Measurements from ENCODE around the gene PPP2R2B.
A peak's percentile ranks its signal among the peaks of the same experiment; 100 is the strongest.

The PPP2R2B gene

DNA sequence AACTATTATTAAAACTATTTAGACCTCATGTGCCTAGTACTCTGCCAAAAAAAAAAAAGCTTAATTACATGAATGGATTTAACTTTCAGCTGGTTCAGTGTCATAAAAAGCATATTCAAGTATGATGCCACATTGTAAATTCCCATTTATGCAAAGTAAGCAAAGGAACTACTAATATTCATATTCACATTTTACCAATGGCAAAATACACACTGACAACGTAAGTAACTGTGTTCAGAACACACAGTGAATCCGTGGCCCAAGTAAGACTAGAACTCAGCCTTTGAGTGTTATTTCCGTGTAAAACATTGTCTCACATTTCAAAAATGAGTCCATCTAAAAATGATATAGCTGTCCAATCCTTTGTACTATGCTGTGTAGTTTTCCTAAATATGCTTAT is 56.8 kb downstream of the PPP2R2B start:
- no peak for DNase-seq

DNA sequence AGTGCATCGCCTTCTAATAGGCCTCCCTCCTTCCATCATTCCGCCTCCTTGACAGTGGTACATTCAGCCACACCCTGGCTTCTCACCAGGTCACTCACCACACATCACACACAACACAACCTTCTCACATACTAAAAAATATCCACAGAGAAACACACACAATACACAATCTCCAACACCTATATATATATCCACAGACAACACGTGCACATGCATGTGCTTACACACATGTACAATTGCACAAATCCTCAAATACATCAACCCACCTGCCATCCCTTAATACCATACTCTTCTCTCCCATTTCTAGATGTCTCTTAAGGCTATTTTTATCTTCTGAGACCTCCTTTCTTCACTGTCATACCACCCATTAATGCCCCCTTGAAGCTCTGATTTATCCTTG is 57.6 kb downstream of the PPP2R2B start:
- no peak for DNase-seq

DNA sequence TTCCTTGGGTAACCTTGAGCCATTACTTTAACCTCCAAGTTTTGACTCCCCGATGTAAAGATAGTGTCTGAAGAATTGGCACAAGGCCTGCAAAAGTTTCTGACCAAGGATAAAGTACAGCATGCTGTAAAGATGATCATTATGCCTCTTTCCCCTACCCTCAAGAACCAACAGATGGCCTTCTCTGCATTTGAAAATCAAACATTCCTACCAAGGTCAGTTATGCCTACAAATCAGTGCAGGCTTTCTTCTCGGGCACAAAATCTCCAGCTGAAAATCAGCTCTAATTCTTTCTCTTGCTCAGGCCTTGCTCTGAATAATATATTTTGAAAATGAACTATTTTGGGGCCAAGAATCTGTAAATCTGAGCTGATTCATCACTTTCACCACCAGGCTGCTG is 59.7 kb downstream of the PPP2R2B start:
- no peak for DNase-seq

DNA sequence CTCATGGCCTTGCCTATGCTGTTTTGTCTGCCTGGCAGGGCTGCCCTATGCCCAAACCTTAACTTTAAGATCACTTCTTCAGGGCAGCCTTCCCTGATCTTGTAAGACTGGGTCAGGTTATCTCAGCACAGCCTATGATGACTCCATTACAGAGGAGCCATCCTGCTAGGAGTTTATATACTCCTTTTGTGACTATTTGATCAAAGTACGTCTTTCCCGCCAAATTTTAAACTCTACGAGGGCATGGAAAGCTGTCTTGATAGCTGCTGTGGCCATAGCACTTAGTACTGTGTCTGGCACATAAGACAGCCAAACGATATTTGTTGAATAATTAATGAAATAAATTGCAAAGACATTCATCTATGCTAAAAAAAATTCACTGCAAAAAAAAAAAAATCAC is 60.6 kb downstream of the PPP2R2B start:
- no peak for DNase-seq

DNA sequence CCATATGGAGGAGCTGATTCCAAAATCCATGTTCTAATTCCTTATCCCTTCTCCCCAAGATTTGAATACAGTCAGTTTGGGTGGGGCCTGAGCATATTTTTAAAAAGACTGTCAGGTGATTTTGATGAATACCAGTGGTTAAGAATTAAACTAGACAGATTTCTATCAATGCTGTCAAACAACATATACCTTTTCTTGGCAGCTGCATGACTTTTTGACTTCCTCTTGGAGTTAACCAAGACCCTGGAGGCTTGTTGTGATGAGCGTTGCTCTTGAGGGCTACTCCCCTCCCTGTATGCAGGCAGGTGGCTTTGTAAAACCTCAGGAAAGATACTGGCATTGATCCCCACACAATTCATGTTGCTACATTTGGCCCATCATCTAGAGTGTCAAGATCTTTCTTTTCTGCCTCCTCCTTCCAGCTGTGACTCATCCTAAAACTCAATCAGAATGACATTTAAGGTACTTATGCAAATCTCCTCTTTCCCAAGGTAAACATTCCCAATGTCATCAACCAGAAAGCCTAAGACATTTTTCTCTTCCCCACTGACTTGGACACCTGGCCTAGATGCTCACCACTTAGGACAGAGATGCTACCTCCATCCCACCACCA is 61.7 kb downstream of the PPP2R2B start:
- no peak for DNase-seq

DNA sequence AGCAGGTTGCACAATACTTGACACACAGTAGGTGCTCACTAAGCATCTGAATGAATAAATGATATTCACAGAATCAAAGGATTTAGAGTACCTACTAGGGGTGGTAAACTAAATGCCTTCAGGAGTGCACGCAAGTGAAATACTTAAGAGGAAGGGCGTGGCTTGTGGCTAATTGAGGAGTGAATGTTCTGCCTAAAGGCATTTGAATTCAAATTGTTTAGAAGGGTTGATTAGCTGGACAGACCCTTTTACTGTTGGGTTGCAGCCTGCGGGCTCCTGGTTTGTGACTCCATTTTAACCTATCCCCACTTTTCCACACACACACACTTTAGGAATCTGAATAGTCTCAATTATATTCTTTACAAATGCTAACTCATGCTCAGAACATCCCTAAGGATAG is 63.1 kb downstream of the PPP2R2B start:
- DNase-seq: no peak

DNA sequence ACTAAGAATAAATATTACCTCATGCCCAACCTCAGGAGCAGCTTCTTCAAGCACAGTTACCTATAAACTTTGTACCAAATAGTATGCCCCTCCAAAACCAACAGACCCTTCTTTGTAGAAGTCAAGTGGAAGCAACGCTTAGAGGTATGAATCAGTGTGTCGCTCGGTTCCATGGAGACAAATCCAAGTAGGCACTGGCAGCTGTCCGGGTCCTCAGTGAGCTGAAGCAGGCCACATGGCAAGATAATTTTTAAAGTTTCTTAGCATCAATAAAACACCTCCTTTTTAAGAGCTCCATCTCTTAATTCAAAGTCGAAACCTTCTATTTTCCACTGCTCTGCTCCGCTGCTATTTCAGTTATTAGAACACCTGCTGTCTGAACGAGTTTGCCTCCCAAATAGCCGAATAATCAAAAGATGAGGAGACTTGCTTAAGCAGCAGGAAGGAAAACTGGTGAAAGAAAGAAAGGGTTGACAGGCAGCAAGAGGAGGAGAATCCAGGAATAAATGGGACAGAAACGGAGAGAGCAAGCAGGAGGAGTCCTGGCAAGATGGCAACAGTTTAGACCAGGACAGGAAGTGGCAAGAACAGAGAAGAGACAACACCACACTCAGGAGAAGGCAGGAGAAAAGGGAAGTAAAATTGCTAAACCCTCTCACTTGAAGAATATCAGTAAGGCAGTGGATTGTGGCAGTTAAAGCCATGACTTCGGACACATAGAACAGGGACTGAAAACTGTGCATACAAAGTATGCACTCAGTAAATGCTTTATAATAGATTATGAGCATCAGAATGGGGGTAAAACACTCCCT is 65.0 kb downstream of the PPP2R2B start:
- DNase-seq: peak; percentile 34

DNA sequence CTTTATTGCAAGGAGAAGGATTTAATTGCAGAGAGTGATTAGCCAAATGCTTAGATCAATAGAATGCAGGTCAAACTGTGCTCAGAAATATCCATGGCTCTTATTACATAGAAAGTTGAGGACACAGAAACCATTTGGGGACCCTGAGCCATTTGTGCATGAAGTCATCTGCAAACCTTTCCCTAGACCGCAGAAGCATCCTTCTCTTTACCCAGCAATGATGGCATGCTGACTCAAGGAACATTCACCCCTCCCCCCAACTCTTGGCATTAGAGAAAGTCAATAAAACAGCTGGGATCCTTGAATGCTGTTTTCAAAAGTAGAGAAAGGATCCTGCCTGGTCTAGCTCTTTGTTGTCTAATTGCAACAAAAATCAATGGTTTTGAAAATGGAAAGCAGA is 73.5 kb downstream of the PPP2R2B start:
- no peak for DNase-seq

DNA sequence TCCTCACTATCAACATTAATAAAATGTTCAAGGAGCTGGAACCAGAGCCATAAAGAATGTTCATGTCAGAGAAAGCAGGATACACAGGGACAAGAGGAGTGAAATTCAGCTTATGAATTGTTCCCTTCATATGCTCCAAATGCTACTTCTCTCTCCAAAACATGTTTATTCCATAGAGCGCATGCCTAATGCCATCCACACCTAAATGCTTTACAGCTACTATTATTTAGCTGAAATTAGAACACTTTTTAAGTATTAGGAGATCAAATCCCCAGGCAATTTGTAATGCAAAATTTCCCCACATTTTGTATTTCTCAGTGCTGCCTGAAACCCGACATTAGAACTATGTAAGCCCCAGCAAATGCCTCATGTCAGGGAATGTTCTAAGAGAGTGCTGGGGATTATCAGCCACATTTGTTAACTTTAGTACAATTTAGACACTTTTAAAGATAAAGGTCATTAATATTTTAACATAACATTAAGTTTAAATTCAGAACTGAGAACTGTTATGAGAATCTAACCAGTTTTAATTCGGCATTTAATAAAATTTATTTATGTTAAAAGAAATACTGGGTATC is 75.5 kb downstream of the PPP2R2B start:
- DNase-seq: no peak

DNA sequence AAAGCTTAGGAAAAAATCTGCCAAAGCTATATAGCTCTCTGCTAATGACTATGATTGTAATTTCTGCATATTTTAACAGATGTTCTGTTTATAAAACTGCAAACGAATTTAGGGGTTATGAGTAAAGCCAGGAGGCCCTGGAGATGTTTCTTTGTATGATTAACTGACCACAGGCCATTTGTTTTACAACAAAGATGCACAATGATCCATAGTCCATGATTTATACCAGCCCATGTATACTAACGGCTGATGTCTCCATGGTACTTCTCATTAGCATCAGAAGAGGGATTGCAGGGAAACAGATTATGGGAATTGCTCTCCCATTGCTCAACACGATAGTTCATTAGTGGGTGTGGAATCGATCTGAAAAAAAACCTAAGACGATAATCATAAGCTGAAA is 78.9 kb downstream of the PPP2R2B start:
- DNase-seq: no peak

DNA sequence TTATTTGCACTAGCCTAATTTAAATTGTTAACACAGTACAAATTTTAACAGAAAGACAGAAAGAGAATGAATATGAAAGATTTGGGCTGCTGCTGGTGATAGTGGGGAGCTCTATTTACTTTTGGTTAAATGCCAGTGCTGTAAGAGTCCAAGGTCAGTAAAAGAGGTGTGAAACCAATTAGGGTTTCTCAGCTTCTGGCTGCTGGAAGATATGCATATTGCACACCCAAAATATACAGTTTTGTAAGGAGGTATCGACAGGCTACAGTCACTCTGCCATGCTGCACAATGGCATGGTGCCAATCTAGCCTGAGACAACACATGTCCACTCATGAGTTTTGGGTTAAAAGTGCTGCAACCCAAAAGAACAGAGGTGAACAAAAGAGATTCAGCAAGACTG is 79.3 kb downstream of the PPP2R2B start:
- no peak for DNase-seq

DNA sequence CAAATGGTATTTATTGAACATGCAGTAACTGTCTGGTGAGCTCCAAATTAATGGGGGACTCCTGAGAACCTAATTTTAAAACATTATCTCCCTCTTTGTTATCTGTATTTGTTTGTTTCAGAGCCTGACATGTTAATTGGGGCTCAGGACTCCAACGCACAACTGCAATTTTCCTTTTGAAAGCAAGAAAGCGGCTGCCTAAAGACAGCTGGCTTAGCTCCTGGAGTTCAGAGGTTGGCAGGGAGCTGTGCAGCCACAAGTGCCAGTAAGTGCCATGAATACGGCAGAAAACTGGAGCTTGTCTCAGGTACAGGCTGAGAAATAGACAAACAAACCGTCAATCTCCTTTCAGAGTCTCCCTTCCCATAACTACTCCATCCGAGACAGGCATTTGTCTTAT is 80.9 kb downstream of the PPP2R2B start:
- DNase-seq: no peak

DNA sequence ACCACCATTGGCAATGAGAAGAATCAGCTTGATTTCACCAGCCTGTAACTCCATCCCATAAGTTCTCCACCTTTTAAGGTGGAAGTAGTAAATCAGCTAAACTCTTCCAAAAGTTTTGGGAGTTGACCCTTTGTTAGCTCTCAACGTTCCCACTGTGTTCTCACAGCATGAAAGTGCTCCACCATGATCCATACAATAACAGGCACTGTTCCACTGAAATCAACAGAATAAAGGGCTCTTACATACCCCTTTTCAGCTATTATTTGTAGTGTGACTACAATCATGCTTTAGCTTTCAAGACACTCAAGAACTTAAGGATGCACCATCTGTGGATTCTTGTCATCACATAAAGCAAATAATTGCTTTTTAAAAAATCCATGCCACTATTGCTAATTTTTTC is 81.6 kb downstream of the PPP2R2B start:
- DNase-seq: no peak

DNA sequence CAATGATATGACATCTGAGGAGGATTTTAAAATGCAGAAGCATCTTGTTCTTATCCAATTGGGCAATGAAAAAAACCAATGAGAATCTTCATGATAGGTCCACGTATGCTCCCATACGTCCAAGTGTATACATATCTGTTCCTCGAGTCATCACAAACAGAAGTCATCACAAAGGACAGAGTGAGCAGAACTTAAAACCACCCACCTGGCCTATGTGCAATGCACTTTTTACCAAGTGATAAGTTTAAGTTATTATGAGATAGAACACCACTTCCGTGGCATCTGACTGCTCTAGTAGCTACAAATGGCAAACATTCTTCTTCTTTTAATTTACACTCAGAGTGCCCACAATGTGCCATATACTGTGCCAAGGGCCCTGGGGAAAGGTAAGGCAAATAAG is 82.4 kb downstream of the PPP2R2B start:
- no peak for DNase-seq

DNA sequence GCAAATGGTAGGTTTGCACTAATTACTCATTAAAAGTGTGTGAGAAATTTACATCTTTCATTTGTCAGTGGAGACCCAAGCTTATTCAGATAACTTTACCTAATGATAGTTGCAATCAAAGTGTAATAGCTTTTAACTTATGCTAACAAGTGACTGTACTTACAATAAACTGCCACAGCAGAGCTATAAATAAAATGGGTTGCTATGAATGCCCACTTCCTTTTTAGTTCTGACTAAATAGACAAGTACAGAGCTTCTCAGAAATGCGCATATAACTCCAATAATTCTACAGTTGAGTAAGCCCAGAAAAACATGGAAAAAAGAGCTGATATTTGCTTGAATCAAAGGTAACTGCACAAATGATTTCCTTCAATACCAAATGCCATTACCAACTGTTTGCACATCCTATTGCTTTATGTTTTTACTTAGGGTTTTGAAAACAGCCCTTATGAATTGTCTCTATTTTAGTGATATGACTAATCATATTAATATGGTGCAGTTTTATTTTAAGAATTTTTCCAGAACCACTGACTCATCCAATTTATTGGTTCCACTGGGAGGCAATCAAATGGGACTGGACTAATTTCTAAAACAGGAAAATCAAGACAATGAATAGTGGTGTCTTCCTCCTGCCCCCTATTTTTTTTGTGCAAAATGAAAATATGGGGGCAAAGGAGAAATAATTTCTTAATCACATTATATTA is 84.1 kb downstream of the PPP2R2B start:
- DNase-seq: peak; percentile 29

DNA sequence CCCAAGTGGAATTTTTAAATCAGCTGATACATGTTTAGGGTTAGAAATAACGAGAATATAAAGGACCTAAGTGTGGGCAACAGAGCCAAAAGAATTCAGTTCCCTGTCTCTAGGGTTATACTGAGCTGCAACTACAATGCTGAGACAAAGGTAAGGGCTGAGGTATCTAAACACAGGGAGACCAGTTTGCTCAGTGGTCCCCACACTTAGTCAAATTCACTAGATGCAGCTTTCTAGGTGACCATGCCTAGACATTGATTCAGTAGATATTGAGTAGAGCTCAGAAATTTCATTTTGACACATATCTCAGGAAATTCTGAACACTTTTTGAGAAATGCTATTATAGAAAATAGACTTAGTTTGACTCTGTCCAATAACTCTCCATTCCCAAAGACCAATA is 84.8 kb downstream of the PPP2R2B start:
- no peak for DNase-seq

DNA sequence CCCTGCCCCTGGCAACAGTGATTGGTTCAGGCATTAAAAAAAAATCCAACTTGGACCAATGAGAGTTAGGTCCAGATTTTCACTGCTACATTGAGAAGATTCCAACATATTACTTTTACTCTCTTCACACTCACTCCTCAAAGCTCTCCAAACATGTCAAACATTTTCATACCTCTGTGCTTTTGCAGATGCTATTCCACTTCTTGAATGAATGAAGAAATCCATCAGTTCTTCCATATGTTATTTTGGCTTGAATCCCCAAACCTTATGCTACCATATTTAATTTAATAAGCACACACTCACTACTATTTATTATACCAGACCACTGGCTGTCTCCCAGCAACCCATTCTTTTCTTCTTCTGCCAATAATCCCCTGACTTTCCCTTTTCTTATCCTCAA is 87.1 kb downstream of the PPP2R2B start:
- DNase-seq: no peak

DNA sequence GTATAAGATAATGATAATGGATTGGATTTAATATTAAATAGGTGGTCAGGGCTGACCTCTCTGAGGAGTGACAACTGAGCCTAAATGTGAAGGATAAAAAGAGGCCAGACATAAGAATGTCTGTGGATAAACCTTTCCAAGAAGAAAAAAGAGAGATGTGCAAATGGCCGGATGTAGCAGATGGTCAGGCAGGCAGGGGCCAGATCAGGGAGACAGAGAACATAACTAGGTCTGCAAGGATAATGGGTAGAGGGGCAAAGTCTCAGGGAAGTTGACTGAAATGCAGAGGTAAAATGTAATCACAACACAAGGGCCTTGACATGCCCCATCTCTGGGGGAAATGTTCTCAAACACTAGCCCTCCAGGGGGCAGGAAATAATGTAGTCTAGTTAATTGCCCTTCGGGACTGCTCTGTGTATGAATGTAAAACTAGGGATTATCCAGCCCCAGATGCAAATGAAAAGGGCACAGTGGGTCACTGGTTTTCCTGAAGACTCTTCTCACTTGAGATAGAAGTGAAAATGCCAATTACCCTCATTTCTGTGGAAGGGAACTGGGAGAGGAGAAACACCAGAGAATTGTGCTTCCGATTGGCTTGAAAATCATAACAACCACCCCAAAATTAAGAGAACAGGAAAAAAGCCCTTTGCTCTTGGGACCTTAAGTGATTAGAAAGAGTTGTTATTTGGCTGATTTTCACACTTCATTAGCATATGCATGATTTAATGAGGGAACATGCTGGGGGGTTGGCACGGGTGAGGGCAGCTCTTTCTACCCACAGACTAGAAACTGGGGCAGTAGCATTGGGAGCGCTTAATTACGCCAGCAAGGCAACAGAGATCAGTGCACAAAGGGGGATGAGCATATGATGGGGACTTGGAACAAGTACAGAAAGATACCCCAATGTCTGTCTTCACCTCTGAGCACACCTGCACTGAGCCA is 88.6 kb downstream of the PPP2R2B start:
- DNase-seq: no peak

DNA sequence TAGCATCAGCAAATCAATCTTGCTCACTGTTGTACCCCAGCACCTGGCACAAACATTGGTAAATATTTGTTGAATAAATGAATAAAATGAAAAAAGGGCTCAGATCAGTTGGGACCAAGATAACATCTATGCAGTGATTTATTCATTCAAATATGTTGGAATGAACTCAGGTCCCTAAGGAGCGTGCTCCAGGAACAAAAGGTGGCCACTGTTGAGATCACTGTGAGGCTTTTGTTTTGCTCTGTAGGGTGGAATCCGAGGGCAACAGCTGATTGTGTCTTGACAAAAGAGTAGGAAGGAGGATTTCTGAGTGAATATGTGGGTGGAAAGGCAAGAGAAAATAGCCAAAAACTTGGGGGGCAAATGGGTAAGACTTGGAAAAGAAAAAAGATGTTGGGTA is 89.7 kb downstream of the PPP2R2B start:
- DNase-seq: no peak

DNA sequence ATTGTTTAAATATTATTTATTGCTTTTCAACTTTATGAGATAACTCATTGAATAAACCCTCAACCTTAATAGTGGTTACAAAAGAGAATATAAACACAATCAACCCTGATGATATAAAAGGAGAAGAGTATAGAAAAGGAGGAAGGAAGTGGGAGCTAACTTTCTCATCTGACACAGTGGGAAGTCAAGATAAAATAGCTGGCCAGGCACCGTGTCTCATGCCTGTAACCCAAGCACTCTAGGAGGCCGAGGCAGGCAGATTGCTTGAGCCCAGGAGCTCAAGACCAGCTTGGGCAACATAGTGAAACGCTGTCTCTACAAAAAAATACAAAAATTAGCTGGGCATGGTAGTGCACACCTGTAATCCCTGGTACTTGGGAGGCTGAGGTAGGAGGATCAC is 93.5 kb downstream of the PPP2R2B start:
- peak; percentile 35 for DNase-seq

DNA sequence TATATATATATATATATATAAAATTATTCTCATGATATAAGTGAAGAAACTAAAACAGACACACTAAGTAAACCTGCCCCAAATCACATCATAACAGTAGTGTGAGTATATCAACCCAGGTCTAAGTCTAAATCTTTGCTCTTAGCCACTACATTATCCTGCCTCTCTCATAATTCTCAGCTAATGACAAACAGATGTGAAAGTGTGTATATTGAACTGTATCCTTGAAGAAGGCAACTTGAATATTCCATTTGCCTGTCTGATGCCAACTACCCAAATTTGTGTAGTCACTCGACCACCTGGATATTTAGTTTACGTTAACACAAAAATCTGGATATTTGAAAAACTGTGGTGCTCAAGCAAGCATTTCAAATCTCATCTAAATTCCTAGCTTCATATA is 97.4 kb downstream of the PPP2R2B start:
- no peak for DNase-seq

DNA sequence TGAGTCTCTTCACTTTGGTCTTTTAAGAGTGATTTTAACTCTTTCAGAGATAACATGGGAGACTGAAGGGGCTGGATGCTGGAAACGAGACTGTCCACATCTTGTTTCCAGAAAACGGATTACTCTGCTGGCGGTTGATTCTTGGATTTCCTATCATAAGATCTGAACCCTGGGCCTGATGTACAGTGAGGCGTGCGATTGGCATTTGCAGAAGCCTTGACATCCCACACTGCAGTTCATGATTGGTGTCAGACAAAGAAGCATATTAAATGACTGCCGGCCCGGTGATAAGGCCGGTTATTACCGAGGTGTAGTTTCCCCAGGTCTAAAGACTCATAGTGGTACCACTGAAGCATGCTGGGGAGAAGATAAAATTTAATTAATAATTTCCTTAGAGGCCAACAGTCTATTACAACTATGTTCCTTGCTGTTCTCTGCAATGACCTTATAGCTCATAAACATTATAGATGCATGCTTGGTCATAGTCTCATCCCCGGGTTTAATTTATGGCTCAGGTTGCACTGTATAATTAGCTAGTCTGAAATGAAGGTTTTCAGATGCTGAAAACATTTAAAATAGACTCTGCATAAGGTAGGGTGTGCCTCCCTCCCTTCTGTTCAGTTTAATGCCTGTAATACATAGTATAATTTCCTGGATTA is 99.2 kb downstream of the PPP2R2B start:
- no peak for DNase-seq

Measured in inflammatory macrophage treated with lipopolysaccharide for 4 hours (primary cell).